Smooth muscle cell (in vitro differentiated cells): ENCODE results near the gene CCT7. TPM values are rescaled to one million over a fixed set of nuclear protein-coding genes. Genes with fewer than 3 reads are reported as not detected.
A peak's percentile ranks its signal among the peaks of the same experiment; 100 is the strongest.

Source experiments
- DNase-seq: peaks from one replicate; lab custom pipeline; 2025; ENCODE audit not compliant: unreplicated experiment; lab: John Stamatoyannopoulos, UW
- H2AFZ ChIP-seq: fragments of 200-600 bp; sonication (generic); 2 replicates; pipeline ENCODE4 v1.6.0; 2016; ENCODE audit warnings: antibody characterized with exemption, low read depth, mild to moderate bottlenecking
- H3F3A ChIP-seq: fragments of 200-600 bp; sonication (generic); 2 replicates; pipeline ENCODE4 v1.6.0; 2017; ENCODE audit warnings: antibody characterized with exemption, low read depth
- H3K27ac ChIP-seq: fragments of 200-600 bp; sonication (generic); 2 replicates; pipeline ENCODE4 v1.5.1; 2016; ENCODE audit warnings: low read depth, mild to moderate bottlenecking
- H3K27me3 ChIP-seq: fragments of 200-600 bp; sonication (generic); 2 replicates; pipeline ENCODE4 v1.6.1; 2016; ENCODE audit warnings: low read depth, mild to moderate bottlenecking
- H3K36me3 ChIP-seq: fragments of 200-600 bp; sonication (generic); 2 replicates; pipeline ENCODE4 v1.5.1; 2016; ENCODE audit warnings: low read depth
- H3K4me1 ChIP-seq: fragments of 200-600 bp; sonication (generic); 2 replicates; pipeline ENCODE4 v1.5.1; 2016; ENCODE audit warnings: low read depth
- H3K4me2 ChIP-seq: fragments of 200-600 bp; sonication (generic); 2 replicates; pipeline ENCODE4 v1.6.0; 2016; ENCODE audit warnings: mild to moderate bottlenecking
- H3K4me3 ChIP-seq: fragments of 200-600 bp; sonication (generic); 2 replicates; pipeline ENCODE4 v1.5.1; 2016; ENCODE audit warnings: mild to moderate bottlenecking
- H3K79me2 ChIP-seq: fragments of 200-600 bp; sonication (generic); 2 replicates; pipeline ENCODE4 v1.6.0; 2016; ENCODE audit warnings: low read depth, mild to moderate bottlenecking
- H3K9ac ChIP-seq: fragments of 200-600 bp; sonication (generic); 2 replicates; pipeline ENCODE4 v1.6.0; 2016; ENCODE audit warnings: low read depth
- H3K9me3 ChIP-seq: fragments of 200-600 bp; sonication (generic); replicated peaks from 2 replicates; pipeline ENCODE4 v1.5.1; 2016; ENCODE audit warnings: low read depth
- H4K20me1 ChIP-seq: fragments of 200-600 bp; sonication (generic); 2 replicates; pipeline ENCODE4 v1.6.0; 2016; ENCODE audit warnings: low read depth
- WGBS: methylation state at CpG from one replicate; pipeline ENCODE4 v1.1.7; 2016; ENCODE audit warnings: low lambda C conversion rate; 5-methylcytosine and 5-hydroxymethylcytosine counted together
- polyA plus RNA-seq: library from polyadenylated mRNA; unstranded; fragments of >200 nt; fragmentation: Nextera tagmentation; extraction: Ambion mirVana; gene quantifications from 2 replicates; pipeline ENCODE4 v1.2.1, GENCODE V29; 2016
- total RNA-seq: library from RNA; depleted of rRNA; stranded (reverse); fragments of >200 nt; gene quantifications from 2 replicates; pipeline ENCODE4 v1.2.3, GENCODE V29; 2014
- TF ChIP-seq, protein P1 (sequence below): fragments of 200-600 bp; sonication (generic); IDR thresholded peaks from 2 replicates; pipeline ENCODE4 v1.5.1; 2017; ENCODE audit warnings: borderline replicate concordance, mild to moderate bottlenecking, antibody characterized with exemption; ENCODE audit not compliant: insufficient read depth, poor library complexity, severe bottlenecking

Gene CCT7
- total and polyA plus RNA-seq, 2 experiments from 2014 or later = 197 to 212 TPM

DNA sequence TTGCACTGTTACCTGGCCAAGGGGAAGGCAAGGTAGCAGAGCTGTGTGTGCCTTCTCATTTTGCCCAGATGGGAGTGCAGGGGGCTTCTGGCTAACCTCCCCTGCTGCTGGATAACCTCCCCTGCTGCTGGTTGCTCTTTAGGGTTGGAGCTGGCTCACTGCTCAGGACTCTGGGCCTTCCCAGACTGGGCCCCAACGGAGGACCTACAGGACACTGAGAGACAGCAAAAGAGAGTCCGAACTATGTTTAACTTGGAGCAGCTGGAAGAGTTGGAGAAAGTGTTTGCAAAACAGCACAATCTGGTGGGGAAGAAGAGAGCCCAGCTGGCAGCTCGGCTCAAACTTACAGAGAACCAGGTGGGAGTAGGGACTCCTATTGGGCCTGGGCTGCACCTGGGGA, 25.9 kb upstream of the CCT7 start:
- Histone ChIP-seq H3K79me2 (no peaks in the 10 kb centered on the region), H3F3A (peaks cover 5% of the 10 kb centered on the region), H3K9me3 (no peaks in the 10 kb centered on the region), H3K4me2 (no peak overlapping the region), H3K4me3 (no peak overlapping the region), H4K20me1 (no peaks in the 10 kb centered on the region), H3K27ac (no peak overlapping the region), H3K36me3 (no peaks in the 10 kb centered on the region), H3K9ac (no peak overlapping the region), H3K4me1 (no peaks in the 10 kb centered on the region), H3K27me3 (peaks cover 29% of the 10 kb centered on the region), H2AFZ (no peak overlapping the region)
- TF ChIP-seq, protein P1, sequence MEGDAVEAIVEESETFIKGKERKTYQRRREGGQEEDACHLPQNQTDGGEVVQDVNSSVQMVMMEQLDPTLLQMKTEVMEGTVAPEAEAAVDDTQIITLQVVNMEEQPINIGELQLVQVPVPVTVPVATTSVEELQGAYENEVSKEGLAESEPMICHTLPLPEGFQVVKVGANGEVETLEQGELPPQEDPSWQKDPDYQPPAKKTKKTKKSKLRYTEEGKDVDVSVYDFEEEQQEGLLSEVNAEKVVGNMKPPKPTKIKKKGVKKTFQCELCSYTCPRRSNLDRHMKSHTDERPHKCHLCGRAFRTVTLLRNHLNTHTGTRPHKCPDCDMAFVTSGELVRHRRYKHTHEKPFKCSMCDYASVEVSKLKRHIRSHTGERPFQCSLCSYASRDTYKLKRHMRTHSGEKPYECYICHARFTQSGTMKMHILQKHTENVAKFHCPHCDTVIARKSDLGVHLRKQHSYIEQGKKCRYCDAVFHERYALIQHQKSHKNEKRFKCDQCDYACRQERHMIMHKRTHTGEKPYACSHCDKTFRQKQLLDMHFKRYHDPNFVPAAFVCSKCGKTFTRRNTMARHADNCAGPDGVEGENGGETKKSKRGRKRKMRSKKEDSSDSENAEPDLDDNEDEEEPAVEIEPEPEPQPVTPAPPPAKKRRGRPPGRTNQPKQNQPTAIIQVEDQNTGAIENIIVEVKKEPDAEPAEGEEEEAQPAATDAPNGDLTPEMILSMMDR = no peak
- WGBS = 87% methylated on average over 3 of the region's 3 CpGs
- DNase-seq = no peak

DNA sequence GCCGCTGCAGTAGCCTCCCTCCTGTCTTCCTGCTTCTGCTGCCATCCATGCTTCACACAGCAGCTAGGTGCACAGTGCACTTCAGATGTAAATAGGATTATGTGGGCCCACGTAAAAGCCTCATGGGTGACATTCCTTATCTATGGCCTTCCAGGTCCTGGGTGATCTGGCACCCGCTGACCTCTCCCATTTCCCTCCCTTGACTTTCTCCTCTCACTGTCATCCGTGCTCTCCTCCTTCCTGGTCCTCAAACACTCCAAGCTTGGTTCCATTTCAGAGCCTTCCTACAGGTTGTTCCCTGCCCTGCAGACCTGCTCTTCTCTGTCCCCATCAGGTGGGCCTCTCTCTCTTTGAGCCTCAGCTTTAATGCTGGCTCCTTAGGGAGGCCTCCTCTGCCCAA, 24.1 kb upstream of the CCT7 start:
- Histone ChIP-seq H3K4me3 (no peak overlapping the region), H4K20me1 (no peaks in the 10 kb centered on the region), H3K79me2 (peaks cover 4% of the 10 kb centered on the region), H3K36me3 (no peaks in the 10 kb centered on the region), H3K9ac (no peak overlapping the region), H3K27me3 (peaks cover 14% of the 10 kb centered on the region), H3F3A (peaks cover 7% of the 10 kb centered on the region), H3K9me3 (no peaks in the 10 kb centered on the region), H3K4me2 (no peak overlapping the region), H2AFZ (no peak overlapping the region), H3K4me1 (peaks cover 4% of the 10 kb centered on the region), H3K27ac (no peak overlapping the region)
- no peak for DNase-seq
- WGBS = 80% methylated on average over 4 of the region's 4 CpGs
- TF ChIP-seq, protein P1 = no peak

GRCh38 chr2:73210696-73211095, 23.4 kb upstream of the CCT7 start:
- Histone ChIP-seq H3K4me1 (peaks cover 9% of the 10 kb centered on the region), H4K20me1 (no peaks in the 10 kb centered on the region), H3K36me3 (no peaks in the 10 kb centered on the region), H3K9me3 (no peaks in the 10 kb centered on the region), H3K27ac (no peak overlapping the region), H3K79me2 (peaks cover 11% of the 10 kb centered on the region), H3K4me3 (no peak overlapping the region), H3K27me3 (peaks cover 9% of the 10 kb centered on the region), H3F3A (peaks cover 7% of the 10 kb centered on the region), H3K4me2 (no peak overlapping the region), H3K9ac (no peak overlapping the region), H2AFZ (no peak overlapping the region)
- WGBS = 95% methylated on average over 6 of the region's 6 CpGs
- TF ChIP-seq, protein P1 = no peak
- no peak for DNase-seq

DNA sequence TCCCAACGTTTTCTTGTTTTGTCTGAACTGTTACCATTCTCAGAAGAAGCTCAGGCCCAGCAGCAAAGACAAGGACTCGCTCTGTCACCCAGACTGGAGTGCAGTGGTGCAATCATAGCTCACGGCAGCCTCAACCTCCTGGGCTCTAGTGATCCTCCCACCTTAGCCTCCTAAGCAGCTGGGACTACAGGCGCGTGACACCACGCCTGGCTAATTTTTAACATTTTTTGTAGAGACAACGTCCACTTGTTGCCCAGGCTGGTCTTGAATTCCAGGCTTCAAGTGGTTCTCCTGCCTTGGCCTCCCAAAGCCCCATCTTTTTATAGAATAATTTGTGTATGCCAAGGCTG, 22.0 kb upstream of the CCT7 start:
- no peaks in the 10 kb centered on the region for H3K9me3 ChIP-seq
- no peak for DNase-seq
- H4K20me1 ChIP-seq = no peaks in the 10 kb centered on the region
- H2AFZ ChIP-seq = no peak overlapping the region
- H3K36me3 ChIP-seq = no peaks in the 10 kb centered on the region
- WGBS = 77% methylated on average over 7 of the region's 7 CpGs
- H3K4me3 ChIP-seq = no peak overlapping the region
- peaks cover 24% of the 10 kb centered on the region for H3K79me2 ChIP-seq
- no peak overlapping the region for H3K4me2 ChIP-seq
- peak overlapping the region; percentile 24 for H3K27ac ChIP-seq
- H3K27me3 ChIP-seq = peaks cover 4% of the 10 kb centered on the region
- no peak overlapping the region for H3K9ac ChIP-seq
- TF ChIP-seq, protein P1 = no peak
- peaks cover 7% of the 10 kb centered on the region for H3F3A ChIP-seq
- peaks cover 9% of the 10 kb centered on the region for H3K4me1 ChIP-seq
